Activated T-cell treated with anti-CD3 and anti-CD28 coated beads, Interleukin-2, amount 50 U/mL, for 48 hours (primary cell): ENCODE measurements around the gene KAT6B.

Source experiments
- DNase-seq, 2 experiments: peaks; one replicate each; pipeline ENCODE4 v3.0.0-alpha.2; 2020

KAT6B gene

DNA sequence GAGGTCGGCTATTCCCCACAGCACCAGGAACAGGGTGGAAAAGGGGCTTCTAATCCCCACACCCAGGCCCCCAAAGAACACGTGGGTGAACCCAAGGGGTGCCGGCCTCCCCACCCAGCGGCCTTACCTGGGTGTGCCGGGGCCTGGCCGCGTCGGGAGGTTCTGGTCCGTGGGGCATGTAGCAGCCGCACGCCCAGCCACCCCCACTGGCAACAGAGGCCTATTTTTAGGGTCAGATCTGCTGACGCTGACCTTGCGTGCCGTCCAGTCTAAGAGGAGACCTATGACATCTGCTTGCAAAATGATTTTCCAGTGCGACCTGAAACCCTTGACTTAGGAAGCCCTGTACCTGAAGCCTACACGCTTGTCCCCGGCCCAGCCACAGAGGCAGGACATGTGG lies 247.0 kb downstream of the KAT6B start:
- DNase-seq, result no peak

DNA sequence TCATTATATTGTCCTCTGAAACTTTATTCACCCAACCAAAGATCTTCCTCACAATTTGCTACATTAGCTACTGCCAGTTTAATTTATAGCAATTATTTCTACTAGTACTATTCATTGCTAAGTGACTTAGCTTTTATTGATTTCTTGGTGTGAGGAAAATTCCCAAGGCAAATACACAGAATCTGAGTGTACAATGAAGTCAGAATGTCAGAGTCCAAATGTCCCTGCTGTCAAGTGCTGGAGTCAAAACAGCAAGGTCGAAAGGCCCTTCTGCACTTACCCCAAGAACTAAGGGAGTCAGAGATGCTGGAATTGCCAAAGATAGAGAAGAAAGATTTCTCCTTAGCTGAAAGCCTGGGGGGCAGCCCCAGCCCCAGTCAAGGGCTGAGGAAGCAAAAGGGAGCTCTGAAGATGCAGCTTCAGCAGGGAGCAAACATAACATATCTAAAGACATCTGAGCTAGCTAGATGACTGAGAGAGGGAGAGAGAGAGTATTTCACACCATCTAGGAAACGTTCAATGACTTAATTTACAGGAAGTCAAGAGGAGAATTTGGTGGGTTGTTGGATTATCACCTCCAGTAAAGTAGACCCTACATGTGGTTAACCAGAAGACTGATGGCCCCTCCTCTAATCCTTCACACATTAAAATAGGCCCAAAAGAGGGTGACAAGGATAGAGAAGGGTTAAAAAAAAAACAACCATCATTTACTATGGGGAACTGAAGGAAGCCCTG lies 248.5 kb downstream of the KAT6B start:
- no peak for DNase-seq

DNA sequence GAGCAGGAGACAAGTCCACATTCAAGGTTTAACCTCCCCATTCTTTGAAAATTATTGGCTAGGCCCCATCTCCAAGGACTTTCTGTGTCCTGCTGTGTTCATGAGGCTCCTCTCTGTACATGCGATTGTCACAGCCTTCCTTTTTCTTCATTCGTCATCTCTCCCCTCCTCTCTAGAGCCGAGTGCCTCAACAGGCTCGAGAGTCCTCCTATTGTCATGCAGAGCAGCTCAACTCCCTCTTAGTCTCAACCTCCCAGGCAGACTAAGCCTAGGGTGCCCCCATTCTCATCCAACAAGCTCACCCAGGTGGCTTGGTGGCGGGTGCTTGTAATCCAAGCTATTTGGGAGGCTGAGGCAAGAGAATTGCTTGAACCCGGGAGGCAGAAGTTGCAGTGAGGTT lies 249.9 kb downstream of the KAT6B start:
- DNase-seq, result no peak

DNA sequence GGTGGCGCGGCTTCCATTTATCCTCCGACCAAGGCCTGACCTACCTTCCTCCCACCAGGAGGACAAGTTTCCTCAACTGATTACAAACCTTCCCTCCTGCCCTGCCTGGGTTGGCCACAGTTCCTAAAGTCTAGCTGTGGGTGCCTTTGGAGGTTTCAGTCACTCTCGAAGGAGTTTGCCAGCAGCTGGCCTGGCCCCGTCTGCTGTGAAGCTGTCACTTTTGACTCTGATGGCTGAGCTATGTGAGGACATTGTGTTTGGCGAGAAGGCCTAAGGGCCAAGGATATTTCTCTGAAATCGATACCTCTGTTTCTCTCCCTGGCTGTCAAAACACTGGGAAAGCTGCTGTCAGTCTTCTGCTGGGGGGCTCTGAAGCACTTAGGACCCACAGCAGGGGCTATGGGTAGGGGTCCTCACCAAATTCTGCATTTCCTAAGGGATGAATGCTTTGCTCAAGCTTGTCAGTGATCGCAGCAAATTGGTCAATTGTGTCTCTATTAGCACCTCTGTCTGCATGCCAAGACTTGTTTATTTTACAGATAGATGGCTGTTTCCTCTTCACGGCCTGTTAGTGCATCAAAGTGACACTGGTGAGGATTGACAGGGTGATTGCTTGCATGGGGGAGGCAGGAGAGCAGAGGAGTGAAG lies 253.2 kb downstream of the KAT6B start:
- no peak for DNase-seq

DNA sequence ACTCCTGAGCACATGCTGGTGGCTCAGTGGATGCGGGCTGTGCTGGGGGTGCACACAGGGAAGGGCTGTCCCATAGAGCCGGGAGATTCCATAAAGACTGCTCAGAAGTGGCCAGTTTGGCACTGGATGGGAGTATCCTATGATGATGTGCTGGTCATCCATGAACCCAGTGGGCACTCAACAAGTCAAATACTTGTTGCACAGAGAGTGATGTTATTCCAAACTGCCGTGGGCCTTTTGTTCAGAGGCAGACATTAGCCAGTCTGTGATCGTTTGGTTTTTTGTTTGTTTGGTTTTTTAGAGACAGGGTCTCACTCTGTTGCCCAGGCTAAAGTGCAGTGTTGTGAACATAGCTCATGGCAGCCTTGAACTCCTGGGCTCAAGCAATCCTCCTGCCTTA lies 254.2 kb downstream of the KAT6B start:
- no peak for DNase-seq

DNA sequence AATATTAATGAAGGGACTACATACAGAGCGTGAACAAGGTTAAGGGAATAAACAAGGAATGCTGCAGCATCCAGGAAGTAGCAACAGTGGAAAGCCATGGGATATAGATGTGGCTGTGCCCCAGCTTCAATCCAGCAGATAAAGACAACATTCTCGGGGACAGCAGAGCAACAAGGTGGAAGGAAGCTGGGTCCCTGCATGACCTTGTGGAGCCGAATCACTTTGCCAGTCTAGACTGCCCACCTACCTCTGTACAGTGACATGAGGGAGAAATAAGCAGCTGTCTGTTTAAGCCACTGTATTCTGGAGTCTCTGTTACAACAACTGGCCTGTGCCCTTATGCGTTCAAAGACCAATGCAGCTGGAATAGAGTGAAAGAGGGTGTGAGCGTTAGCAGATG lies 255.0 kb downstream of the KAT6B start:
- no peak for DNase-seq
